Measurements from ENCODE around the gene SPNS2.

The SPNS2 gene

DNA sequence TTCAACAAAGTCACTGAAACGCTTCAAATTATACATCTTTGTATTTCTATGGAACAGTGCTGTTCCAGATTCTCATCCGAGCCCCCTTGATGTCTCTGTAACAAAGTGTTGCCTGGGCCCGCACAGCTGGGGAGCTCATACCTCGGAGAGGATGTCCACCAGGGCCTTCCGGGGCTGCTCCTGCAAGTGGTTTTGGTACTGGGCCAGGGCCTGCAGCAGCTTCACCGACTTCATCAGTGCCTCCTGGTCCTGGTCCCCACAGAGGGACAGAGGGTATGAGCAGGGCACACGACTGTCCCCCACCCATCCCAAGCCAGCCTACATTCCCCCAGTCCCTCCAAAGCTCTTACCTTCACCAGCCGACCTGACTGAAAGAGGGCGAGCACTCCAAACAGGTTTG, 55.0 kb downstream of the SPNS2 start:
- Histone ChIP-seq H2AFZ (ENCODE audit: low read length) (no peak overlapping the region), H4K20me1 (ENCODE audit: insufficient read depth, low read length, poor library complexity, severe bottlenecking) (peaks cover 8% of the 10 kb centered on the region), H3K4me2 (ENCODE audit: low read depth, low read length, poor library complexity, severe bottlenecking) (peak overlapping the region; percentile 93), H3K36me3 (ENCODE audit: insufficient read depth, low read length) (peaks cover 11% of the 10 kb centered on the region; the same call in 1 of the 2 replicates), H3K79me2 (ENCODE audit: insufficient read depth, low read length) (peaks cover 35% of the 10 kb centered on the region), H3F3A (ENCODE audit: low read depth) (no peaks in the 10 kb centered on the region), H3K9ac (ENCODE audit: low read depth, low read length, poor library complexity, severe bottlenecking) (peak overlapping the region; percentile 93), H3K9me2 (replicated peaks; ENCODE audit: low read depth, low read length) (no peaks in the 10 kb centered on the region), H3K4me3 (ENCODE audit: low read length, poor library complexity, severe bottlenecking) (peak overlapping the region; percentile 86), H3K4me1 (ENCODE audit: insufficient read depth, low read length, poor library complexity, severe bottlenecking) (peaks cover 29% of the 10 kb centered on the region), H3K27me3 (ENCODE audit: insufficient read depth, low read length, poor library complexity, severe bottlenecking) (no peaks in the 10 kb centered on the region), H3K9me3 (ENCODE audit: insufficient read depth, low read depth, low read length) (no peaks in the 10 kb centered on the region)
- no peak for TF ChIP-seq EZH2phosphoT487 (IDR thresholded peaks at IDR 0.05; ENCODE audit: borderline replicate concordance)
- TF ChIP-seq, protein P1, sequence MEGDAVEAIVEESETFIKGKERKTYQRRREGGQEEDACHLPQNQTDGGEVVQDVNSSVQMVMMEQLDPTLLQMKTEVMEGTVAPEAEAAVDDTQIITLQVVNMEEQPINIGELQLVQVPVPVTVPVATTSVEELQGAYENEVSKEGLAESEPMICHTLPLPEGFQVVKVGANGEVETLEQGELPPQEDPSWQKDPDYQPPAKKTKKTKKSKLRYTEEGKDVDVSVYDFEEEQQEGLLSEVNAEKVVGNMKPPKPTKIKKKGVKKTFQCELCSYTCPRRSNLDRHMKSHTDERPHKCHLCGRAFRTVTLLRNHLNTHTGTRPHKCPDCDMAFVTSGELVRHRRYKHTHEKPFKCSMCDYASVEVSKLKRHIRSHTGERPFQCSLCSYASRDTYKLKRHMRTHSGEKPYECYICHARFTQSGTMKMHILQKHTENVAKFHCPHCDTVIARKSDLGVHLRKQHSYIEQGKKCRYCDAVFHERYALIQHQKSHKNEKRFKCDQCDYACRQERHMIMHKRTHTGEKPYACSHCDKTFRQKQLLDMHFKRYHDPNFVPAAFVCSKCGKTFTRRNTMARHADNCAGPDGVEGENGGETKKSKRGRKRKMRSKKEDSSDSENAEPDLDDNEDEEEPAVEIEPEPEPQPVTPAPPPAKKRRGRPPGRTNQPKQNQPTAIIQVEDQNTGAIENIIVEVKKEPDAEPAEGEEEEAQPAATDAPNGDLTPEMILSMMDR (conservative IDR thresholded peaks at IDR 0.05; ENCODE audit: low read length): no peak

DNA sequence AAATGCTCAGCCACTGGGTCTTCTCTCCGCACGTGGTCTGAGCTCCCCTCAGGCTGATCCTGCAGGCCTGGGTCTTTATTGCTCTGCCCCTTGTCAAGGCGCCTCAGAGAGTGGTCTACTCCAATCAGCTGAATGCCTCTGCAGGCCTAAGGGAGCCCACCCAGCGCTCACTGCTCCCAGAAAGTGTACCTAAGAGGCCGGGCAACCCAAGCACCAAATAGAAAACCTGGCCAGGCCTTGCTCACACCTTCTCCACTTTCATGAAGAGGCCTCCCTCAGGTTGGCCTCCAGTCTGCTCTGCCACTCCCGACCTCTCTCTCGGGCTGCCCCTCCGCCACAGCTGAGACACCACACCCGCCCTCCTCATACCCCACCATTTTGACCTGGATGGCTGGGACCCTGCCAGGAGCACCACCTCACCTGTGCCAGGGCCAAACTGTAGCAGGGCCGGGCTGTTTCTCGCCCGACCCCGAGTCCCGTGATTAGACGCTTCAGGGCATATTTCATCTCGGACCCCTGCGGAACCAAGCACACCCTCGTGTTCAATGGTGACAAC, 55.8 kb downstream of the SPNS2 start:
- Histone ChIP-seq H3F3A (ENCODE audit: low read depth) (no peaks in the 10 kb centered on the region), H3K9ac (ENCODE audit: low read depth, low read length, poor library complexity, severe bottlenecking) (peak overlapping the region; percentile 93), H3K4me3 (ENCODE audit: low read length, poor library complexity, severe bottlenecking) (peak overlapping the region; percentile 86), H3K36me3 (ENCODE audit: insufficient read depth, low read length) (peaks cover 11% of the 10 kb centered on the region; the same call in 1 of the 2 replicates), H3K4me2 (ENCODE audit: low read depth, low read length, poor library complexity, severe bottlenecking) (peak overlapping the region; percentile 93), H3K4me1 (ENCODE audit: insufficient read depth, low read length, poor library complexity, severe bottlenecking) (peaks cover 29% of the 10 kb centered on the region), H3K9me3 (ENCODE audit: insufficient read depth, low read depth, low read length) (no peaks in the 10 kb centered on the region), H4K20me1 (ENCODE audit: insufficient read depth, low read length, poor library complexity, severe bottlenecking) (peaks cover 8% of the 10 kb centered on the region), H3K27me3 (ENCODE audit: insufficient read depth, low read length, poor library complexity, severe bottlenecking) (no peaks in the 10 kb centered on the region), H3K79me2 (ENCODE audit: insufficient read depth, low read length) (peaks cover 35% of the 10 kb centered on the region), H3K9me2 (replicated peaks; ENCODE audit: low read depth, low read length) (no peaks in the 10 kb centered on the region), H2AFZ (ENCODE audit: low read length) (peak overlapping the region; percentile 88)
- TF ChIP-seq, protein P1 (conservative IDR thresholded peaks at IDR 0.05; ENCODE audit: low read length): no peak
- TF ChIP-seq EZH2phosphoT487 (IDR thresholded peaks at IDR 0.05; ENCODE audit: borderline replicate concordance): no peak

DNA sequence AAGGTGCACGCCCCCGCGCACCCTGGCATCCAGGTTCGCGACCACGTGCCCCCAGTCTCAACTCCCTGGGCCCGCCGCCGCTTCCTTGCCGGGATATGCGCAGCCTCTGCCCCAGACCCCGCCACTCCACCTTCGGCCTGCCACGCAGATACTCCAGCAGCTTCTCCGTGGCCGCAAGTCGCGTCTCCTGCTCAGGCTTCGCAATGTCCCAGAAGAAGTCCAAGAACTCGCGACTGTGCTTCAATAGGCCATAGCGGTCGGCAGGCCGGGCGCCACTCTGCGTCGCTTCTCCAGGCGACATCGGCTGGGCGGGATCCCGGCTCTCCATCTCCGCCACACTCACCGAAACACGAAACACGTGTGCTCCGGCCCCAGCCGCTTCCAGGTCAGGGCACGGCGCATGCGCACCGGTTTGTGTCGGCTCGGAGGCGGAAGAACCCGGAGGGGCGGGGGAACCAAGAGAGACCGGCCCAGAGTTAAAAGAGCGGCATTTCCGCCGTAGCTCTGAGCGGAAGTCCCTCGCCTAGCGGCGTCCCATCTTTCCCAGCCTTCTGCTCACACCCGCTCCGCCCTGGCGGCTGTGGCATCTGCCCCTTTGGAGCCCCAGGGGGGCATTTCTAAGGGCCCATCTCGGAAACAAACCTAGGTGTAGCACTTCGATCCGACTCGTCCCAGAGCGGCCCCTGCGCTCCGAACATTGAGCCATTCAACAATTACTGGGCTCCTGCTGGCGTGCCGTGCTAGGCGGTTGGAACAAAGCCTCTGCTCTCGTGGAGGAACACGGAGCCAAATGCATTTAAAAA, 56.5 kb downstream of the SPNS2 start, which contains the start of gene MYBBP1A:
Gene MYBBP1A, minus strand, starts transcription at position 388 of the 803 bp plus-strand sequence. Its CDS starts 60 bp downstream, at position 328.
- peaks cover 8% of the 10 kb centered on the region for H4K20me1 ChIP-seq (ENCODE audit: insufficient read depth, low read length, poor library complexity, severe bottlenecking)
- peak within 1 kb of the TSS; percentile 88 for H2AFZ ChIP-seq (ENCODE audit: low read length)
- H3K9me2 ChIP-seq (replicated peaks; ENCODE audit: low read depth, low read length): no peaks in the 10 kb centered on the region
- no peaks in the 10 kb centered on the region for H3F3A ChIP-seq (ENCODE audit: low read depth)
- H3K79me2 ChIP-seq (ENCODE audit: insufficient read depth, low read length): peaks cover 35% of the 10 kb centered on the region
- H3K4me1 ChIP-seq (ENCODE audit: insufficient read depth, low read length, poor library complexity, severe bottlenecking): peaks cover 29% of the 10 kb centered on the region
- H3K9ac ChIP-seq (ENCODE audit: low read depth, low read length, poor library complexity, severe bottlenecking): peak within 1 kb of the TSS; percentile 93
- no peaks in the 10 kb centered on the region for H3K9me3 ChIP-seq (ENCODE audit: insufficient read depth, low read depth, low read length)
- peak within 1 kb of the TSS; percentile 93 for H3K4me2 ChIP-seq (ENCODE audit: low read depth, low read length, poor library complexity, severe bottlenecking)
- H3K36me3 ChIP-seq (ENCODE audit: insufficient read depth, low read length): peaks cover 11% of the 10 kb centered on the region; the same call in 1 of the 2 replicates
- no peaks in the 10 kb centered on the region for H3K27me3 ChIP-seq (ENCODE audit: insufficient read depth, low read length, poor library complexity, severe bottlenecking)
- H3K4me3 ChIP-seq (ENCODE audit: low read length, poor library complexity, severe bottlenecking): peak within 1 kb of the TSS; percentile 86
- TF ChIP-seq, protein P1 (conservative IDR thresholded peaks at IDR 0.05; ENCODE audit: low read length): peak; percentile 29; the same call in 1 of the 2 replicates
- TF ChIP-seq EZH2phosphoT487 (IDR thresholded peaks at IDR 0.05; ENCODE audit: borderline replicate concordance): no peak
